H1 (cell line): ENCODE results near the gene SPATA25. TPM values are rescaled to one million over a fixed set of nuclear protein-coding genes. Genes with fewer than 3 reads are reported as not detected.
A peak's percentile ranks its signal among the peaks of the same experiment; 100 is the strongest.

ENCODE experiments used
- CTCF ChIA-PET: fragments of 300-600 bp; sonication (Branson Sonifier 250); formaldehyde crosslinking; loops from one replicate; lab custom pipeline; 2021; ENCODE audit not compliant: partially characterized antibody; lab: Charles Lee
- POLR2A ChIA-PET: fragments of 300-600 bp; sonication (Branson Sonifier 250); formaldehyde crosslinking; loops from one replicate; lab custom pipeline; 2021; ENCODE audit warnings: inconsistent platforms; ENCODE audit not compliant: partially characterized antibody; lab: Charles Lee
- DNase-seq, 2 experiments: peaks; one replicate each; pipeline versions ENCODE4 v3.0.0 to v3.0.0-alpha.2; 2010 to 2022; ENCODE audit warnings: low spot score in 2 of 2, low read depth in 1 of 2, mixed read lengths in 1 of 2
- FAIRE-seq: peaks from 2 replicates; lab custom pipeline; 2011; peaks lifted over from hg19 to GRCh38; lab: Jason Lieb, UNC
- H2AFZ ChIP-seq: 2 replicates; pipeline ENCODE4 v1.8.1; 2012; ENCODE audit warnings: low read length, inconsistent platforms
- H2AK5ac ChIP-seq: 2 replicates; pipeline ENCODE4 v1.6.1; 2013; ENCODE audit warnings: low read depth, low read length
- H2BK120ac ChIP-seq: replicated peaks from 2 replicates; pipeline ENCODE3; 2013; ENCODE audit warnings: low read depth, low read length, inconsistent platforms
- H2BK12ac ChIP-seq: 2 replicates; pipeline ENCODE4 v1.6.1; 2013; ENCODE audit warnings: low read depth, low read length
- H2BK15ac ChIP-seq: 2 replicates; pipeline ENCODE4 v1.6.1; 2013; ENCODE audit warnings: low read length
- H2BK20ac ChIP-seq: 2 replicates; pipeline ENCODE4 v1.6.1; 2013; ENCODE audit warnings: low read length
- H2BK5ac ChIP-seq: 2 replicates; pipeline ENCODE4 v1.6.1; 2013; ENCODE audit warnings: low read depth, low read length
- H3K14ac ChIP-seq: 2 replicates; pipeline ENCODE4 v1.6.1; 2013; ENCODE audit warnings: inconsistent platforms; ENCODE audit not compliant: insufficient read length
- H3K18ac ChIP-seq: 2 replicates; pipeline ENCODE4 v1.6.1; 2013; ENCODE audit warnings: low read length; ENCODE audit errors: extremely low read depth
- H3K23ac ChIP-seq: 2 replicates; pipeline ENCODE4 v1.6.1; 2013; ENCODE audit warnings: inconsistent platforms; ENCODE audit not compliant: insufficient read length
- H3K23me2 ChIP-seq: 2 replicates; pipeline ENCODE4 v1.6.1; 2013; ENCODE audit warnings: low read depth, low read length
- H3K27ac ChIP-seq: 2 replicates; pipeline ENCODE4 v1.6.1; 2011; ENCODE audit warnings: low read depth, low read length, inconsistent platforms
- H3K27me3 ChIP-seq, 4 experiments: replicated peaks in 1 of 4; 1 replicate in 1 of 4; 2 replicates in 3 of 4; pipeline versions ENCODE4 v1.6.1 to v1.8.1; 2011 to 2013; ENCODE audit warnings: low read length in 3 of 4, mild to moderate bottlenecking in 3 of 4, inconsistent platforms in 2 of 4, mixed read lengths in 2 of 4, moderate library complexity in 1 of 4; ENCODE audit not compliant: control insufficient read depth in 3 of 4, insufficient read depth in 3 of 4; ENCODE audit errors: extremely low read depth in 1 of 4
- H3K36me3 ChIP-seq, 4 experiments: 2 replicates each; pipeline versions ENCODE4 v1.6.1 to v1.8.1; 2011 to 2013; ENCODE audit warnings: mild to moderate bottlenecking in 4 of 4, low read length in 3 of 4, moderate library complexity in 2 of 4, control low read depth in 1 of 4, inconsistent platforms in 1 of 4; ENCODE audit not compliant: insufficient read depth in 4 of 4, control insufficient read depth in 2 of 4
- H3K4ac ChIP-seq: replicated peaks from 2 replicates; pipeline ENCODE3; 2013; ENCODE audit warnings: low read length, low read depth, mixed read lengths, inconsistent platforms; ENCODE audit not compliant: insufficient read length
- H3K4me1 ChIP-seq, 4 experiments: replicated peaks in 1 of 4; 1 replicate in 1 of 4; 2 replicates in 3 of 4; pipeline versions ENCODE4 v1.6.1 to v1.8.1; 2011 to 2013; ENCODE audit warnings: low read length in 3 of 4, inconsistent platforms in 2 of 4, mixed read lengths in 1 of 4; ENCODE audit not compliant: insufficient read depth in 4 of 4, control insufficient read depth in 3 of 4
- H3K4me2 ChIP-seq, 2 experiments: 2 replicates each; pipeline versions ENCODE4 v1.6.1 to v1.8.1; 2011 to 2013; ENCODE audit warnings: low read depth in 2 of 2, low read length in 2 of 2, control low read depth in 1 of 2, inconsistent platforms in 1 of 2, mild to moderate bottlenecking in 1 of 2; ENCODE audit not compliant: insufficient read depth in 1 of 2
- H3K4me3 ChIP-seq, 4 experiments: fragments of 200-600, 300-600 bp in 1 of 4; sonication (generic), shearing (Covaris generic), sonication (Bioruptor Twin) in 1 of 4; 2 replicates each; pipeline versions ENCODE4 v1.5.1 to v1.8.1; 2011 to 2016; ENCODE audit warnings: low read length in 4 of 4, low read depth in 3 of 4, control low read depth in 2 of 4, inconsistent platforms in 2 of 4, mild to moderate bottlenecking in 2 of 4, mixed read lengths in 1 of 4, moderate library complexity in 1 of 4; ENCODE audit not compliant: insufficient read depth in 2 of 4; ENCODE audit errors: extremely low read depth in 1 of 4
- H3K56ac ChIP-seq: replicated peaks from 2 replicates; pipeline ENCODE3; 2013; ENCODE audit warnings: low read depth, mild to moderate bottlenecking, mixed read lengths, low read length, inconsistent platforms; ENCODE audit not compliant: insufficient read length
- H3K79me1 ChIP-seq: 2 replicates; pipeline ENCODE4 v1.6.1; 2013; ENCODE audit warnings: low read depth, low read length, control low read depth
- H3K79me2 ChIP-seq, 2 experiments: 2 replicates each; pipeline versions ENCODE4 v1.6.1 to v1.8.1; 2012 to 2013; ENCODE audit warnings: low read length in 2 of 2, mild to moderate bottlenecking in 2 of 2, inconsistent platforms in 1 of 2; ENCODE audit not compliant: insufficient read depth in 2 of 2, control insufficient read depth in 1 of 2
- H3K9ac ChIP-seq, 4 experiments: replicated peaks in 1 of 4; 1 replicate in 1 of 4; 2 replicates in 3 of 4; pipeline versions ENCODE4 v1.6.1 to v1.8.1; 2011 to 2013; ENCODE audit warnings: low read depth in 3 of 4, low read length in 3 of 4, control low read depth in 2 of 4, mild to moderate bottlenecking in 2 of 4, moderate library complexity in 2 of 4, inconsistent platforms in 1 of 4; ENCODE audit errors: extremely low read depth in 1 of 4
- H3K9me3 ChIP-seq, 2 experiments: 2 replicates each; pipeline versions ENCODE4 v1.6.1 to v1.8.1; 2012 to 2013; ENCODE audit warnings: mild to moderate bottlenecking in 2 of 2, moderate library complexity in 2 of 2, control low read depth in 1 of 2, inconsistent platforms in 1 of 2, low read depth in 1 of 2, low read length in 1 of 2, mixed read lengths in 1 of 2; ENCODE audit not compliant: insufficient read depth in 2 of 2
- H4K20me1 ChIP-seq, 2 experiments: replicated peaks in 1 of 2; 2 replicates each; pipeline versions ENCODE3 to v1.8.1; 2011 to 2013; ENCODE audit warnings: inconsistent platforms in 2 of 2, low read length in 2 of 2, mild to moderate bottlenecking in 1 of 2; ENCODE audit not compliant: insufficient read depth in 2 of 2, control insufficient read depth in 1 of 2
- H4K5ac ChIP-seq: 2 replicates; pipeline ENCODE4 v1.6.1; 2013; ENCODE audit warnings: low read length, low read depth, mixed read lengths, inconsistent platforms; ENCODE audit not compliant: insufficient read length
- H4K8ac ChIP-seq: 2 replicates; pipeline ENCODE4 v1.8.0; 2013; ENCODE audit warnings: mild to moderate bottlenecking, moderate library complexity, low read length, inconsistent platforms; ENCODE audit not compliant: insufficient read depth; ENCODE audit errors: extremely low read depth
- H4K91ac ChIP-seq: replicated peaks from 2 replicates; pipeline ENCODE3; 2013; ENCODE audit warnings: low read length, mixed read lengths, inconsistent platforms; ENCODE audit not compliant: insufficient read length
- ATF2 ChIP-seq: IDR thresholded peaks from 2 replicates; pipeline ENCODE4 v1.6.1; 2012; ENCODE audit warnings: low read length, inconsistent platforms
- CBX5 ChIP-seq: fragments of 300-800, 300-1000 bp; sonication (generic); IDR thresholded peaks from 2 replicates; pipeline ENCODE4 v1.7.1; 2016; ENCODE audit warnings: antibody characterized with exemption, low read length, low read depth
- CTCF ChIP-seq, 3 experiments: IDR thresholded peaks; 1 replicate in 2 of 3; 2 replicates in 1 of 3; pipeline versions ENCODE4 v1.5.1 to v1.6.1; 2011; ENCODE audit warnings: low read length in 3 of 3, mild to moderate bottlenecking in 3 of 3, inconsistent platforms in 2 of 3, low read depth in 1 of 3, moderate library complexity in 1 of 3; ENCODE audit not compliant: insufficient read depth in 1 of 3; ENCODE audit errors: control extremely low read depth in 1 of 3
- POLR2A ChIP-seq, 2 experiments: IDR thresholded peaks; 1 replicate in 1 of 2; 2 replicates in 1 of 2; pipeline ENCODE4 v1.6.1; 2011; ENCODE audit warnings: low read depth in 2 of 2, low read length in 2 of 2, mild to moderate bottlenecking in 2 of 2; ENCODE audit errors: control extremely low read depth in 1 of 2
- RBBP5 ChIP-seq: IDR thresholded peaks from 2 replicates; pipeline ENCODE4 v1.7.1; 2012; ENCODE audit warnings: low read depth, mild to moderate bottlenecking, inconsistent platforms, low read length, moderate library complexity, borderline replicate concordance
- SUZ12 ChIP-seq: fragments of 200-600 bp; sonication (generic); IDR thresholded peaks from 2 replicates; pipeline ENCODE4 v1.6.1; 2012; ENCODE audit warnings: mild to moderate bottlenecking, inconsistent platforms, low read length, moderate library complexity, mixed read lengths
- WGBS, 2 experiments: shearing (Covaris generic) in 1 of 2; methylation state at CpG; one replicate each; pipeline versions ENCODE4 v1.1.6 to v1.1.7; 2013 to 2015; ENCODE audit warnings: low lambda C conversion rate in 2 of 2, mixed read lengths in 2 of 2, inconsistent platforms in 1 of 2, low coverage in 1 of 2, missing lambda C conversion rate in 1 of 2; ENCODE audit not compliant: insufficient replicate concordance in 2 of 2, insufficient coverage in 1 of 2, insufficient read length in 1 of 2; ENCODE audit errors: extremely low coverage in 1 of 2, missing lambda C conversion rate in 1 of 2; 5-methylcytosine and 5-hydroxymethylcytosine counted together
- polyA plus RNA-seq, 7 experiments: library from polyadenylated mRNA; depleted of rRNA in 3 of 7; stranded (reverse) in 5 of 7; unstranded in 2 of 7; fragments of >200 nt in 5 of 7; fragments of 200-250 nt in 2 of 7; gene quantifications; 1 replicate in 5 of 7; 2 replicates in 1 of 7; 4 replicates in 1 of 7; pipeline versions ENCODE4 v1.2.1 to v1.2.3, GENCODE V29; 2011 to 2013; ENCODE audit warnings: missing spikeins in 2 of 7, mixed read lengths in 2 of 7
- total RNA-seq: library from RNA; stranded (reverse); fragmentation: NEBNext Ultra II Directional; extraction: Animal tissue kit (Norgen Biotek cat#: 25700); gene quantifications from 2 replicates; pipeline ENCODE4 v1.2.1, GENCODE V29; 2021

The SPATA25 gene
- total and polyA plus RNA-seq, 2 of the 8 experiments (the other 6 are each of a cell fraction or from before 2014, with no cell fraction given): 2.0 to 3.0 TPM

- no peak overlapping the region for H4K5ac ChIP-seq
- peaks cover 15% of the 10 kb centered on the region; the same call in 1 of the 2 replicates for H3K23me2 ChIP-seq
- H4K8ac ChIP-seq: no peak overlapping the region; the same call in 1 of the 2 replicates
- H2BK120ac ChIP-seq: no peak overlapping the region
- no peak overlapping the region for H3K4ac ChIP-seq
- H3K4me1 ChIP-seq: peaks cover 0 to 10% (median 6%) of the 10 kb centered on the region in 4 experiments; a peak in 6 of 7 replicates
- no peak overlapping the region for H3K27ac ChIP-seq
- DNase-seq (no peak), FAIRE-seq (no peak)
- peaks cover 0 to 9% of the 10 kb centered on the region in 2 experiments for H4K20me1 ChIP-seq
- H3K4me2 ChIP-seq: peak overlapping the region; percentile 72 to 95
- H2AK5ac ChIP-seq: no peak overlapping the region
- ChIA-PET CTCF (interaction anchor here (0.7 to 6.3 kb wide), 12 partner anchors 9 to 79 kb away, joined by 3 to 40 read pairs (median 6); partner anchors contain the start of gene ZSWIM1), POLR2A (interaction anchor here (0.6 to 11.2 kb wide), 15 partner anchors 8 to 101 kb away, joined by 3 to 172 read pairs (median 4); partner anchors contain the start of genes DNTTIP1, PCIF1, PLTP and WFDC3)
- no peak overlapping the region for H4K91ac ChIP-seq
- H3K36me3 ChIP-seq: peaks cover 6 to 16% (median 10%) of the 10 kb centered on the region in 4 experiments
- H2BK15ac ChIP-seq: no peak overlapping the region
- 81% methylated on average over 9 of the region's 9 CpGs; no CpG with 5 or more reads in 1 of the 2 experiments for WGBS, 2 experiments
- no peak overlapping the region for H3K18ac ChIP-seq
- H3K4me3 ChIP-seq: peak overlapping the region; percentile 55 to 79 (median 74)
- H3K79me2 ChIP-seq: peaks cover 0 to 7% of the 10 kb centered on the region in 2 experiments; a peak in 1 of 4 replicates
- H3K27me3 ChIP-seq: no peaks in the 10 kb centered on the region
- H2BK12ac ChIP-seq: no peak overlapping the region
- 0 out of 7 replicates have a peak overlapping the region, but pooled peaks of 1 of the 4 experiments have one; percentile 38 for H3K9ac ChIP-seq
- H2BK5ac ChIP-seq: no peak overlapping the region
- no peak overlapping the region for H3K56ac ChIP-seq
- no peak overlapping the region for H2AFZ ChIP-seq
- H2BK20ac ChIP-seq: no peak overlapping the region
- peaks cover 3% of the 10 kb centered on the region; the same call in 1 of the 2 replicates for H3K79me1 ChIP-seq
- no peak overlapping the region for H3K23ac ChIP-seq
- no peaks in the 10 kb centered on the region for H3K9me3 ChIP-seq
- no peak overlapping the region for H3K14ac ChIP-seq
- TF ChIP-seq CBX5 (no peak), SUZ12 (no peak), POLR2A (IDR thresholded peaks at IDR 0.05; ENCODE audit: control extremely low read depth in 1 of 2, low read depth in 2 of 2, low read length in 2 of 2) (peak in 1 of 2 experiments; percentile 49; a peak in 1 of 3 replicates), RBBP5 (no peak), ATF2 (no peak), CTCF (IDR thresholded peaks at IDR 0.05; ENCODE audit: control extremely low read depth in 1 of 3, insufficient read depth in 1 of 3, low read depth in 1 of 3, low read length in 3 of 3) (peak in 1 of 3 experiments; percentile 12; a peak in 1 of 4 replicates)
Observed at GRCh38 chr20:45892049-45892825, 4.8 kb upstream of the SPATA25 start.
